Right cardiac atrium (tissue), 5 donors: Measurements from ENCODE around the gene APCDD1. TPM values are rescaled to one million over a fixed set of nuclear protein-coding genes. Genes with fewer than 3 reads are reported as not detected.

Source experiments
- ATAC-seq, 2 donors: fragments of 200-7000 bp; cut with Tn5 transposase; one replicate each; pipeline versions ENCODE4 v1.8.0 to v1.9.1; 2020; ENCODE audit warnings: moderate library complexity in 2 of 2, mild to moderate bottlenecking in 1 of 2
- DNase-seq, 3 donors: peaks; one replicate each; pipeline ENCODE4 v3.0.0-alpha.2; 2020
- H3K27ac ChIP-seq: one replicate; pipeline ENCODE4 v1.5.1; 2013; ENCODE audit warnings: mild to moderate bottlenecking, low read length, control low read depth, moderate library complexity
- H3K27me3 ChIP-seq: one replicate; pipeline ENCODE4 v1.6.1; 2013; ENCODE audit not compliant: control insufficient read depth, insufficient read depth
- H3K4me1 ChIP-seq: one replicate; pipeline ENCODE4 v1.6.1; 2013; ENCODE audit warnings: low read length; ENCODE audit not compliant: control insufficient read depth, insufficient read depth
- H3K4me3 ChIP-seq: one replicate; pipeline ENCODE4 v1.5.1; 2013; ENCODE audit warnings: low read length, control low read depth
- H3K9me3 ChIP-seq: one replicate; pipeline ENCODE4 v1.6.1; 2013; ENCODE audit warnings: low read length; ENCODE audit not compliant: control insufficient read depth
- WGBS: extraction: QIAGEN DNeasy Blood & Tissue Kit; methylation state at CpG from one replicate; pipeline ENCODE4 v1.1.7; 2013; 5-methylcytosine and 5-hydroxymethylcytosine counted together
- intact Hi-C, 4 donors: fragments of 100-400 bp; cut with DNase I; formaldehyde crosslinking; loops; one replicate each; pipeline versions ENCODE4 v1.11.0 to v1.14.0; 2022 to 2023
- polyA plus RNA-seq: library from polyadenylated mRNA; stranded (reverse); fragments of 200-250 nt; gene quantifications from one replicate; pipeline ENCODE4 v1.2.3, GENCODE V29; 2013
- total RNA-seq, 4 donors: library from RNA; stranded (reverse); fragmentation: NEBNext Ultra II Directional; extraction: Animal tissue kit (Norgen Biotek cat#: 25700); gene quantifications; one replicate each; pipeline ENCODE4 v1.2.1, GENCODE V29; 2021
- donor health status: healthy with polysubstance abuse.
- donor health status: DM: no; HTN: yes; CAD: no.
- donor health status: DM: no; HTN: no; CAD: no.
- donor health status: DM: no; HTN: yes; CAD: no; lungs with severe emphysema.
- donor health status: DM: yes; HTN: yes; CAD: no.

The APCDD1 gene
- total and polyA plus RNA-seq, 5 donors: 18.2 to 76.1 (median 48.0) TPM

DNA sequence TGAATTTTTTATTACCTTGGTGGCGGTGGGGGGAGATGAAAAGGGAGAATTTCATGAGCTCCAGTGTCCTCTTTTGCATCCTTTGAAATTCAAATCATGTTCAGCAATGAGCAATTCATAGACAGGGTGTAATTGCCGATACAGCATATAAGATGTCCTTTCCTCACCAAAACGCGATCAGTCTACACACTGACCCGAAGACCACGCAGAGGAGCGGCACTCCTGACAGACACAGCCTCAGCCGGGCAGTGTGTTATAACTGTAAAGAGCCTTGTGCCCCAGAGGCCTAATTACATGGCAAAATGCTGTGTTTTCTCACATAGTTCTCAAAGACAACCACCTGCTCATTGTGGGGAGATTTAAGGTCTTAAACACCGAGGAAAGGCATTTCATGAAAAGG lies 38.4 kb upstream of the APCDD1 start:
- intact Hi-C loops: no loop called here
- H3K27me3 ChIP-seq: no peaks in the 10 kb centered on the region
- 79% methylated on average over 9 of the region's 9 CpGs for WGBS

DNA sequence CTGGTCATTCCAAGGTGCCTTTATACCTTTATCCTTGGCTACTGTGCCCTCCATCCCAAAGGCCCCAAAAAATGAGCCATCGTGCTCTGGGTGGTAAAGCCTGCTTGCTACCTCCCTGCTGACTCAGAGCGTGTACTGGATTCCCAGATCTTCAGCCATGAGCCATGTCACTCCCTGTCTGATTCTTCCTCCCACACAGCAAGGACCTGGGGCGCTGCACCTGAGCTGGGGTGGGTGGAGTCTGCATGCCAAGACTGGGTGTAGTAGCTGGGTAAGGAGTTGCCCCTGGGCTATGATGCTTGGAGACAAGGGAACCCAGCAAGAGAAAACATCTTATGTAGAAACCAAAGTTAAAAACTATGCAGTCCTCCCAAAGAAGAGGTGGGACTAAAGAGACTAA lies 37.2 kb upstream of the APCDD1 start:
- WGBS: 96% methylated on average over 3 of the region's 3 CpGs
- no peak overlapping the region for H3K4me3 ChIP-seq
- DNase-seq (no peak), ATAC-seq (no peak)
- H3K9me3 ChIP-seq: no peaks in the 10 kb centered on the region
- intact Hi-C loops: no loop called here
- no peak overlapping the region for H3K27ac ChIP-seq
- no peaks in the 10 kb centered on the region for H3K4me1 ChIP-seq
- H3K27me3 ChIP-seq: no peaks in the 10 kb centered on the region

More for the DNA sequence above, 38.4 kb upstream of the APCDD1 start:
- Histone ChIP-seq H3K9me3 (no peaks in the 10 kb centered on the region), H3K4me3 (no peak overlapping the region), H3K4me1 (no peaks in the 10 kb centered on the region), H3K27ac (no peak overlapping the region)
- ATAC-seq (no peak), DNase-seq (no peak)

- Histone ChIP-seq H3K4me3 (no peak overlapping the region), H3K9me3 (no peaks in the 10 kb centered on the region), H3K27ac (no peak overlapping the region), H3K4me1 (no peaks in the 10 kb centered on the region), H3K27me3 (no peaks in the 10 kb centered on the region)
- DNase-seq: no peak
- peak in 1 of 2 donors; percentile 42 for ATAC-seq
- intact Hi-C loops: no loop called here
Measured at GRCh38 chr18:10417664-10418063, 36.8 kb upstream of the APCDD1 start.

- H3K4me1 ChIP-seq: no peaks in the 10 kb centered on the region
- H3K4me3 ChIP-seq: no peak overlapping the region
- no peaks in the 10 kb centered on the region for H3K27me3 ChIP-seq
- ATAC-seq: no peak
- no peak overlapping the region for H3K27ac ChIP-seq
- no peak for DNase-seq
- intact Hi-C loops: no loop called here
- no peaks in the 10 kb centered on the region for H3K9me3 ChIP-seq
Measured at GRCh38 chr18:10418836-10419235, 35.6 kb upstream of the APCDD1 start.

GRCh38 chr18:10419420-10420103 lies 34.9 kb upstream of the APCDD1 start:
- no peak for DNase-seq
- intact Hi-C loops: no loop called here
- H3K27me3 ChIP-seq: no peaks in the 10 kb centered on the region
- H3K27ac ChIP-seq: no peak overlapping the region
- no peak for ATAC-seq
- H3K4me1 ChIP-seq: no peaks in the 10 kb centered on the region
- no peak overlapping the region for H3K4me3 ChIP-seq
- H3K9me3 ChIP-seq: no peaks in the 10 kb centered on the region
- WGBS: 85% methylated on average over 5 of the region's 5 CpGs

- Histone ChIP-seq H3K4me1 (no peaks in the 10 kb centered on the region), H3K9me3 (no peaks in the 10 kb centered on the region), H3K27me3 (no peaks in the 10 kb centered on the region), H3K27ac (no peak overlapping the region), H3K4me3 (no peak overlapping the region)
- ATAC-seq (no peak), DNase-seq (no peak)
- 76% methylated on average over 5 of the region's 5 CpGs for WGBS
- intact Hi-C loops: no loop called here
Measured at GRCh38 chr18:10420561-10421352, 33.7 kb upstream of the APCDD1 start.

- DNase-seq (no peak), ATAC-seq (no peak)
- H3K9me3 ChIP-seq: no peaks in the 10 kb centered on the region
- no peaks in the 10 kb centered on the region for H3K4me1 ChIP-seq
- no peak overlapping the region for H3K27ac ChIP-seq
- H3K27me3 ChIP-seq: no peaks in the 10 kb centered on the region
- 41% methylated on average over 5 of the region's 5 CpGs for WGBS
- intact Hi-C loops: no loop called here
- no peak overlapping the region for H3K4me3 ChIP-seq
Measured at GRCh38 chr18:10421859-10422258, 32.6 kb upstream of the APCDD1 start.

GRCh38 chr18:10422731-10423130 lies 31.7 kb upstream of the APCDD1 start:
- intact Hi-C loops: no loop called here
- peak in 1 of 2 donors; percentile 19 for ATAC-seq
- Histone ChIP-seq H3K27ac (no peak overlapping the region), H3K4me1 (no peaks in the 10 kb centered on the region), H3K27me3 (no peaks in the 10 kb centered on the region), H3K4me3 (no peak overlapping the region), H3K9me3 (no peaks in the 10 kb centered on the region)
- DNase-seq: peak in 1 of 3 donors; percentile 44
- 80% methylated on average over 6 of the region's 6 CpGs for WGBS

GRCh38 chr18:10424585-10425307 lies 29.7 kb upstream of the APCDD1 start:
- 38% methylated on average over 7 of the region's 7 CpGs for WGBS
- DNase-seq (peak; percentile 59 to 81 (median 71)), ATAC-seq (peak; percentile 81 to 87)
- H3K4me1 ChIP-seq: no peaks in the 10 kb centered on the region
- H3K27ac ChIP-seq: no peak overlapping the region
- H3K4me3 ChIP-seq: no peak overlapping the region
- H3K27me3 ChIP-seq: no peaks in the 10 kb centered on the region
- intact Hi-C loops: no loop called here
- H3K9me3 ChIP-seq: no peaks in the 10 kb centered on the region

GRCh38 chr18:10430677-10431076 lies 23.8 kb upstream of the APCDD1 start:
- H3K27me3 ChIP-seq: no peaks in the 10 kb centered on the region
- DNase-seq (no peak), ATAC-seq (peak; percentile 41 to 78)
- H3K4me3 ChIP-seq: no peak overlapping the region
- H3K27ac ChIP-seq: no peak overlapping the region
- H3K9me3 ChIP-seq: no peaks in the 10 kb centered on the region
- intact Hi-C loops: no loop called here
- no peaks in the 10 kb centered on the region for H3K4me1 ChIP-seq
- WGBS: 34% methylated on average over 4 of the region's 4 CpGs

DNA sequence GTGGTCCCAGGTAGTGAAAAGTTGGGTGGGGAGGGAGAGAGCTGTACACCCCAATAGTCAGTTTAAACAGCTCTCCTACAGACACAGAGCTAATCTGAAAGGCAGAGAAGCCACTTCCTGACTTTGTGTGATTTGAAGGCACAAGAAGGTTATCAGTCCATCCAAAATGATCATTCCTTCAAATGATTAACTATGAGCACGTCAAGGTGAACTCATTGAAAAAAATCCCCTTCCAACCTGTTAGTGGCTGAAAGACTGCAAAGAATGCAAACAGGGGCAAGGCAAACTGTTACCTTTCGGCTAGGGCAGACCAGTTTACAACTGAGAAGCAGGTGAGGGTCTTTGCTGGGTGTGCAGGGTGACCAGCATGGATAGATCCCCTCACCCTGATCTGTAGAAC lies 22.8 kb upstream of the APCDD1 start:
- Histone ChIP-seq H3K27ac (no peak overlapping the region), H3K27me3 (no peaks in the 10 kb centered on the region), H3K4me3 (no peak overlapping the region), H3K4me1 (no peaks in the 10 kb centered on the region), H3K9me3 (no peaks in the 10 kb centered on the region)
- ATAC-seq (peak in 1 of 2 donors; percentile 16), DNase-seq (no peak)
- WGBS: 88% methylated on average over 2 of the region's 2 CpGs
- intact Hi-C loops: no loop called here
